Tibial artery (tissue), 4 donors: ENCODE data around the gene MTHFD2L.

ENCODE experiments used
- DNase-seq, 2 donors: peaks; one replicate each; pipeline ENCODE4 v3.0.0-alpha.2; 2019
- H3K27ac ChIP-seq, 2 donors: fragments of 200-600 bp; sonication (generic) in 1 of 2; 1 replicate in 1 of 2; 2 replicates in 1 of 2; pipeline ENCODE4 v1.5.1; 2018 to 2019; ENCODE audit warnings: mild to moderate bottlenecking in 1 of 2
- H3K27me3 ChIP-seq, 2 donors: fragments of 200-600 bp; sonication (generic) in 1 of 2; one replicate each; pipeline versions ENCODE4 v1.5.1 to v1.6.0; 2016 to 2019
- H3K36me3 ChIP-seq, 3 donors: fragments of 200-600 bp; sonication (generic) in 2 of 3; one replicate each; pipeline ENCODE4 v1.5.1; 2016 to 2019; ENCODE audit warnings: mild to moderate bottlenecking in 2 of 3
- H3K4me1 ChIP-seq, 4 donors: fragments of 200-600 bp; sonication (generic) in 2 of 4; 1 replicate in 3 of 4; 2 replicates in 1 of 4; pipeline ENCODE4 v1.5.1; 2016 to 2019
- H3K4me3 ChIP-seq, 2 donors: fragments of 200-600 bp; sonication (generic) in 1 of 2; 1 replicate in 1 of 2; 2 replicates in 1 of 2; pipeline ENCODE4 v1.5.1; 2018 to 2019; ENCODE audit warnings: mild to moderate bottlenecking in 2 of 2
- H3K9me3 ChIP-seq, 3 donors: fragments of 200-600 bp; sonication (generic) in 1 of 3; one replicate each; pipeline ENCODE4 v1.5.1; 2016 to 2019
- CTCF ChIP-seq, 2 experiments: fragments of 200-600 bp in 1 of 2; fragments of 450-650 bp in 1 of 2; IDR thresholded peaks; one replicate each; pipeline ENCODE4 v1.5.1; 2017 to 2019; ENCODE audit warnings: antibody characterized with exemption in 2 of 2, mild to moderate bottlenecking in 1 of 2, moderate library complexity in 1 of 2
- intact Hi-C: fragments of 100-400 bp; cut with DNase I; formaldehyde crosslinking; loops from one replicate; pipeline ENCODE4 v1.15.0; 2023; ENCODE audit warnings: low total_unique reads

Gene MTHFD2L

GRCh38 chr4:74219240-74219639, 61.3 kb downstream of the MTHFD2L start:
- no peak for DNase-seq
- intact Hi-C loops = no loop called here
- no peak for TF ChIP-seq CTCF (IDR thresholded peaks at IDR 0.05)
- H3K4me1 ChIP-seq = peaks cover 0 to 3% (median 0%) of the 10 kb centered on the region in 4 donors
- H3K4me3 ChIP-seq = no peak overlapping the region
- H3K27ac ChIP-seq = no peak overlapping the region
- H3K9me3 ChIP-seq = no peaks in the 10 kb centered on the region
- no peaks in the 10 kb centered on the region for H3K36me3 ChIP-seq
- no peaks in the 10 kb centered on the region for H3K27me3 ChIP-seq

- H3K4me1 ChIP-seq = peaks cover 0 to 3% (median 0%) of the 10 kb centered on the region in 4 donors
- no peak for DNase-seq
- no peak overlapping the region for H3K27ac ChIP-seq
- no peak overlapping the region for H3K4me3 ChIP-seq
- intact Hi-C loops = no loop called here
- no peak for TF ChIP-seq CTCF (IDR thresholded peaks at IDR 0.05)
- H3K9me3 ChIP-seq = no peaks in the 10 kb centered on the region
- H3K36me3 ChIP-seq = peaks cover 0 to 12% (median 0%) of the 10 kb centered on the region in 3 donors
- no peaks in the 10 kb centered on the region for H3K27me3 ChIP-seq
These were observed 65.2 kb downstream of the MTHFD2L start for GRCh38 chr4:74223098-74223497.

GRCh38 chr4:74223801-74224200, 65.9 kb downstream of the MTHFD2L start:
- intact Hi-C loops = no loop called here
- no peaks in the 10 kb centered on the region for H3K27me3 ChIP-seq
- no peak overlapping the region for H3K4me3 ChIP-seq
- DNase-seq = no peak
- H3K36me3 ChIP-seq = peaks cover 0 to 12% (median 0%) of the 10 kb centered on the region in 3 donors
- no peak overlapping the region for H3K27ac ChIP-seq
- H3K9me3 ChIP-seq = no peaks in the 10 kb centered on the region
- H3K4me1 ChIP-seq = peaks cover 0 to 3% (median 0%) of the 10 kb centered on the region in 4 donors
- TF ChIP-seq CTCF (IDR thresholded peaks at IDR 0.05) = no peak

GRCh38 chr4:74228691-74229640, 71.0 kb downstream of the MTHFD2L start:
- H3K9me3 ChIP-seq = no peaks in the 10 kb centered on the region
- H3K4me1 ChIP-seq = no peaks in the 10 kb centered on the region
- intact Hi-C loops = no loop called here
- H3K4me3 ChIP-seq = no peak overlapping the region
- peak; percentile 37 to 56 for TF ChIP-seq CTCF (IDR thresholded peaks at IDR 0.05)
- H3K27me3 ChIP-seq = no peaks in the 10 kb centered on the region
- DNase-seq = peak in 1 of 2 donors; percentile 57
- no peak overlapping the region for H3K27ac ChIP-seq
- peaks cover 0 to 12% (median 0%) of the 10 kb centered on the region in 3 donors for H3K36me3 ChIP-seq

GRCh38 chr4:74230902-74231499, 73.1 kb downstream of the MTHFD2L start:
- Histone ChIP-seq H3K27ac (no peak overlapping the region), H3K4me1 (no peaks in the 10 kb centered on the region), H3K4me3 (no peak overlapping the region), H3K27me3 (no peaks in the 10 kb centered on the region), H3K9me3 (no peaks in the 10 kb centered on the region), H3K36me3 (peaks cover 0 to 10% (median 0%) of the 10 kb centered on the region in 3 donors)
- no peak for TF ChIP-seq CTCF (IDR thresholded peaks at IDR 0.05)
- no peak for DNase-seq
- intact Hi-C loops = no loop called here
